ENCODE measurements around the gene APOH. TPM values are rescaled to one million over a fixed set of nuclear protein-coding genes. Genes with fewer than 3 reads are reported as not detected.

The APOH gene
- total and polyA plus RNA-seq, 9 of the 15 experiments (the other 6 are each of a cell fraction or from before 2014, with no cell fraction given) = 1.1 TPM; not detected in 8

DNA sequence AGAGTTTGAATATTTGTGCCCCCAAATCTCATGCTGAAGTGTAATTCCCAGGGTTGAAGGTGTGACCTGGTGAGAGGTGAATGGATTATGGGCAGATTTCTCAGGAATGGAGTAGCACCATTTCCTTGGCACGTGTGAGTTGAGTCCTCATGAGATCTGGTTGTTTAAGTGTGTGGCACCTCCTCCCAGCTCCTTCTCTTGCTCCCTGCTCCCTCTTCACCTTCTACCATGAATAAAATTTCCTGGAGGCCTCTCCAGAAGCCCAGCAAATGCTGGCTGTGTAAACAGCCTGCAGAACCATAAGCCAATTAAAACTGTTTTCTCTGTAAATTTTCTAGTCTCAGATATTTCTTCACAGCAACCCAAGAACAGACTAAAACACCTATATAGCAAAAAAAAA, 12.6 kb upstream of the APOH start:
- 0% methylated on average over 1 of the region's 1 CpG for WGBS (ENCODE audit: insufficient coverage, low coverage, missing lambda C conversion rate)
- Histone ChIP-seq H2AFZ (ENCODE audit: low read depth, low read length) (no peak overlapping the region), H3K36me3 (ENCODE audit: control insufficient read depth, insufficient read depth, low read length) (no peaks in the 10 kb centered on the region), H3K9ac (ENCODE audit: insufficient read depth in 1 of 2, low read depth in 2 of 2, low read length in 2 of 2) (no peak overlapping the region), H3K9me3 (replicated peaks; ENCODE audit: control insufficient read depth, insufficient read depth, low read depth, low read length) (no peaks in the 10 kb centered on the region), H3K79me2 (ENCODE audit: control insufficient read depth, insufficient read depth, low read length) (no peaks in the 10 kb centered on the region), H4K20me1 (replicated peaks; ENCODE audit: control insufficient read depth, insufficient read depth, low read length) (no peaks in the 10 kb centered on the region), H3K4me3 (no peak overlapping the region), H3K4me2 (ENCODE audit: insufficient read depth, low read length) (no peak overlapping the region), H3K9me1 (ENCODE audit: control insufficient read depth, insufficient read depth, low read length) (no peaks in the 10 kb centered on the region), H3K4me1 (replicated peaks in 1 of 2; ENCODE audit: control insufficient read depth in 2 of 2, insufficient read depth in 2 of 2, low read length in 2 of 2) (no peaks in the 10 kb centered on the region), H3K27me3 (ENCODE audit: control insufficient read depth in 2 of 2, insufficient read depth in 2 of 2, low read length in 2 of 2) (peaks cover 12 to 13% of the 10 kb centered on the region in 2 experiments; a peak in 3 of 5 replicates), H3K27ac (ENCODE audit: extremely low read depth, low read depth, low read length) (no peak overlapping the region)
- no peak for ATAC-seq
- in situ Hi-C loops (cut with MboI) (no loop called here), intact Hi-C loops (cut with micrococcal nuclease) (no loop called here)
- BruUV-seq (replicated peaks) = no TSS peak
- ChIA-PET CTCF (ENCODE audit: low intra/inter-chr PET ratio) (no interaction called here), POLR2A (no interaction called here)
- TF ChIP-seq PPARD (CRISPR knock-in tag; IDR thresholded peaks at IDR 0.05) (no peak), SPI1 (IDR thresholded peaks at IDR 0.05; ENCODE audit: borderline replicate concordance, low read depth, low read length) (no peak), KDM4B (IDR thresholded peaks at IDR 0.05; ENCODE audit: borderline replicate concordance in 2 of 2, low read depth in 1 of 2) (no peak), RBFOX2 (IDR thresholded peaks at IDR 0.05; ENCODE audit: low read depth, low read length) (no peak), ZNF232 (CRISPR knock-in tag; IDR thresholded peaks at IDR 0.05) (no peak), PHF20 (IDR thresholded peaks at IDR 0.05; ENCODE audit: partially characterized antibody) (no peak), IFI16 (CRISPR knock-in tag; IDR thresholded peaks at IDR 0.05) (no peak), SIN3B (IDR thresholded peaks at IDR 0.05; ENCODE audit: low read depth) (no peak), LEF1 (IDR thresholded peaks at IDR 0.05) (no peak), ZNF165 (CRISPR knock-in tag; IDR thresholded peaks at IDR 0.05; ENCODE audit: borderline replicate concordance) (no peak), ZBTB17 (CRISPR knock-in tag; IDR thresholded peaks at IDR 0.05) (no peak), SREBF1 (IDR thresholded peaks at IDR 0.05; ENCODE audit: borderline replicate concordance, low read depth, low read length) (no peak), RHOXF2B (CRISPR knock-in tag; conservative IDR thresholded peaks at IDR 0.05) (no peak)
- TF ChIP-seq, protein P1, sequence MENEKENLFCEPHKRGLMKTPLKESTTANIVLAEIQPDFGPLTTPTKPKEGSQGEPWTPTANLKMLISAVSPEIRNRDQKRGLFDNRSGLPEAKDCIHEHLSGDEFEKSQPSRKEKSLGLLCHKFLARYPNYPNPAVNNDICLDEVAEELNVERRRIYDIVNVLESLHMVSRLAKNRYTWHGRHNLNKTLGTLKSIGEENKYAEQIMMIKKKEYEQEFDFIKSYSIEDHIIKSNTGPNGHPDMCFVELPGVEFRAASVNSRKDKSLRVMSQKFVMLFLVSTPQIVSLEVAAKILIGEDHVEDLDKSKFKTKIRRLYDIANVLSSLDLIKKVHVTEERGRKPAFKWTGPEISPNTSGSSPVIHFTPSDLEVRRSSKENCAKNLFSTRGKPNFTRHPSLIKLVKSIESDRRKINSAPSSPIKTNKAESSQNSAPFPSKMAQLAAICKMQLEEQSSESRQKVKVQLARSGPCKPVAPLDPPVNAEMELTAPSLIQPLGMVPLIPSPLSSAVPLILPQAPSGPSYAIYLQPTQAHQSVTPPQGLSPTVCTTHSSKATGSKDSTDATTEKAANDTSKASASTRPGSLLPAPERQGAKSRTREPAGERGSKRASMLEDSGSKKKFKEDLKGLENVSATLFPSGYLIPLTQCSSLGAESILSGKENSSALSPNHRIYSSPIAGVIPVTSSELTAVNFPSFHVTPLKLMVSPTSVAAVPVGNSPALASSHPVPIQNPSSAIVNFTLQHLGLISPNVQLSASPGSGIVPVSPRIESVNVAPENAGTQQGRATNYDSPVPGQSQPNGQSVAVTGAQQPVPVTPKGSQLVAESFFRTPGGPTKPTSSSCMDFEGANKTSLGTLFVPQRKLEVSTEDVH (IDR thresholded peaks at IDR 0.05; ENCODE audit: low read depth, partially characterized antibody) = no peak
- TF ChIP-seq, protein P2, sequence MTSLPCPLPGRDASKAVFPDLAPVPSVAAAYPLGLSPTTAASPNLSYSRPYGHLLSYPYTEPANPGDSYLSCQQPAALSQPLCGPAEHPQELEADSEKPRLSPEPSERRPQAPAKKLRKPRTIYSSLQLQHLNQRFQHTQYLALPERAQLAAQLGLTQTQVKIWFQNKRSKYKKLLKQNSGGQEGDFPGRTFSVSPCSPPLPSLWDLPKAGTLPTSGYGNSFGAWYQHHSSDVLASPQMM (CRISPR knock-in tag; IDR thresholded peaks at IDR 0.05) = no peak
- FAIRE-seq = no peak
- DNase-seq (ENCODE audit: extremely low read depth in 1 of 4, low spot score in 3 of 4) = no peak

All from K562 (cell line).